Activated CD4-positive, alpha-beta T cell treated with anti-CD3 and anti-CD28 coated beads, Interleukin-10, Interleukin-2, amounts not matched to agents 100 ng/mL and 50 ng/mL, durations not matched to agents 16 hours and 8 hours (primary cell): ENCODE measurements around the gene ACOX1.
"Not testable (repeated sequence)": the region's sequence is repeated elsewhere in the genome, so short reads cannot be mapped to it uniquely, and the experiment has no call there.

ENCODE experiments used
- DNase-seq: peaks from one replicate; pipeline ENCODE4 v3.0.0-alpha.2; 2020

Gene ACOX1

DNA sequence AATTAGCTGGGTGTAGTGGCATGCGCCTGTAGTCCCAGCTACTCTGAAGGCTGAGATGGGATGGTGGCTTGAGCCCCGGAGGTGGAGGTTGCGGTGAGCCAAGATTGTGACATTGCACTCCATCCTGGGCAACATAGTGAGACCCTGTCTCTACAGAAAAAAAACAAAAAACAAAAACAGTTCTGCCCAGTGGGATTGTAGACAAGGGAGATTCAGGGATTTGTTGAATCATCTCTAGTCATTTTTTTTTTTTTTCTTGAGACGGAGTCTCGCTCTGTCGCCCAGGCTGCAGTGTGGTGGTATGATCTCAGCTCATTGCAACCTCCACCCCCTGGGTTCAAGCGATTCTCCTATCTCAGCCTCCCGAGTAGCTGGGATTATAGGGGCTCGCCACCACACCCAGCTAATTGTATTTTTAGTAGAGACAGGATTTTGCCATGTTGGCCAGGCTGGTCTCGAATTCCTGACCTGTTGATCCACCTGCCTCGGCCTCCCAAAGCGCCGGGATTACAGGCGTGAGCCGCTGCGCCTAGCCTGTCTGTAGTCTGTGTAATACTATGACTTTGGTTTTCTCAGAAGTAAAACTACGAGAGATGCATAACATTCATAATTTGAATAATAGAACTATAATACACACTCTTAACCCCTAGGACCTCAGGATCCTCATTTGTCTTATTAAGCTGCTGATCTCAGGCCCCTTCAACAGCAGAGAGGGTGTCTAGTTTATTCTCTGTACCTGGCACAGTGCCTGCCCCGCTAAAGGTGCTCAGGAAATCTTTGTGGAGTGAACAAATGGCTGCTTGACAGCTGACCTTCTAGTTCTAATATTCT, 1.4 kb upstream of the ACOX1 start:
- DNase-seq, result no peak

GRCh38 chr17:75979705-75980187, 780 bp upstream of the ACOX1 start:
- DNase-seq, result no peak

DNA sequence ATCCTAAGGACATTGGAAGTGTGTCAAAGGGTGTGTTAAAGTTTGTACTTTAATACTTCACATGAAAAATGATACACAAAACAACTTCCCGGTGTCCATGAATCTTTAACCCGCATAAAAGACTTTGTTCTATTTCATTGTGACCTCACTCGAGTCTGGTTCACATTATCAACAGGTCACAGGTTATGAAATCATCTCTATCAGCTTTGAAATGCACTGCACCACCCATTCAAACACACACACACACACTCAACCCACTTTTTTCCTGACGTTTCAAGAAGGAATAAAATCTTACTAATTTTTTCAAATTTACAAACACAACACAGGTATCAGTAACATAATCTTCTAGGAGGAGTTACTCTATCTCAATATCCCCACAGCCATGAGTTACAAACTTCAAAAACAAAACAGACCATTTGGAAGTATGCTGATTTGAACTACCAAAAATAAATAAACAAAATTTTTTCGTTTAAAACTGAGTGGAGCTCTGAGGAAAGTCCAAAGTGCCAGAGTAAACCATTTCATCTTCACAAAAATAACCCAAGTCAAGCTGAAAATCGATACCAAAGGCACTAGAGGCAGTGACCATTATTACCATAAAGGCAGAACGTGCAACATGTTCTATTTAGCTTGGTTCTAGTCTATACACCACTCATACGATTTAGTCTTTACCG, 2.7 kb downstream of the ACOX1 start:
- no peak for DNase-seq

- DNase-seq, result no peak
Measured at GRCh38 chr17:75975757-75976174, 3.2 kb downstream of the ACOX1 start.

DNA sequence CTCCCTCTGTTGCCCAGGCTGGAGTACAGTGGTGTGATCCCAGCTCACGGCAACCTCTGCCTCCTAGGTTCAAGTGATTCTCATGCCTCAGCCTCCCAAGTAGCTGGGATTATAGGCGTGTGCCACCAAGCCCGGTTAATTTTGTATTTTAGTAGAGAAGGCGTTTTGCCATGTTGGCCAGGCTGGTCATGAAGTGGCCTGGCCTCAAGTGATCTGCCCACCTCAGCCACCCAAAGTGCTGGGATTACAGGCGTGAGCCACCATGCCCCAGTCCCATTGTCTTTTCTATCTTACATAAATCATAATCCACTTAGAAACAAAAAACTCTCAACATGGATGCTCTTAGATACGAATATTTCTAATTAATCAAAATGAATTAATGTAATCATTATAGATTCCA, 3.8 kb downstream of the ACOX1 start:
- DNase-seq, result not testable (repeated sequence)

GRCh38 chr17:75970626-75971025, 8.3 kb downstream of the ACOX1 start:
- DNase-seq, result no peak

GRCh38 chr17:75970011-75970523, 8.9 kb downstream of the ACOX1 start:
- DNase-seq, result no peak

DNA sequence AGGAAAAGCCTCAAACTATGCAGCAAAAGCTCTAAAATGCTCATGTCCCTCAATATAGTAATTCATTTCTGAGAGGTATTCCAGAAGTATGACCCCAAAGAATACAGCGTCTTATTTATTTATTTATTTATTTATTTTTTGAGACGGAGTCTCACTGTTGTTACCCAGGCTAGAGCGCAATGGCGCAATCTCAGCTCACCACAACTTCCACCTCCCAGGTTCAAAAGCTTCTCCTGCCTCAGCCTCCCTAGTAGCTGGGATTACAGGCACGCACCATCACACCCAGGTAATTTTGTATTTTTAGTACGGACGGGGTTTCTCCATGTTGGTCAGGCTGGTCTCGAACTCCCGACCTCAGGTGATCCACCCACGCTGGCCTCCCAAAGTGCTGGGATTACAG, 9.9 kb downstream of the ACOX1 start:
- not testable (repeated sequence) for DNase-seq

- DNase-seq, result no peak
Measured at GRCh38 chr17:75965468-75965867, 13.5 kb downstream of the ACOX1 start.

DNA sequence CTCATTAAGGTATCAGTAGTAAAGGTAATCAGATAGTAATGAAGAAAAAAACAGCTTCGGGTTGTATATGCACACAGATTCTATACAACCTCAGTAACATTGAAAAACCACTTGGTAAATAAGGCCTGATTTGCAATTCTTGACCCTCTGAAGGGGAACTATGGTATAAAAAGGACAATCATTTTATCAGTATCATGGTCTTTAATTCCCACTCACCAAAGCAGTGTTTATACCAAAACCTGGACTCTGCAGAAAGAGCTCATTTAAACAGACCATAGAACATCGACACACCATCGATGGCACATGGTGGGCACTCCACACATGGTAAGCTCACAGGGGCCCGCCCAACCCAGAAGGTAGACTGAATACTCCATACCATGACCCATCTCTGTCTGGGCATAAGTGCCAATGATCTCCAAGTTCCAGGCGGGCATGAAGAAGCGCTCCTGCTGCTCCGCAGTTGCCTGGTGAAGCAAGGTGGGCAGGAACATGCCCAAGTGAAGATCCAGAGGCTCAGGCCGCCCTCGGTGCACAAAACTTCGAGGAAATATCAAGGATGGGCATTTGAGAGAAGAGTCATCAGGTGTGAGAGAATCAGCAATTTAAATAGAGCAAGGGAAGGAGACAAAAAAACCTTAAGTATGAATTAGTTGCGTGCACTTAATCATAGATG, 19.0 kb downstream of the ACOX1 start:
- DNase-seq, result no peak

GRCh38 chr17:75959051-75959838, 19.7 kb downstream of the ACOX1 start:
- no peak for DNase-seq

DNA sequence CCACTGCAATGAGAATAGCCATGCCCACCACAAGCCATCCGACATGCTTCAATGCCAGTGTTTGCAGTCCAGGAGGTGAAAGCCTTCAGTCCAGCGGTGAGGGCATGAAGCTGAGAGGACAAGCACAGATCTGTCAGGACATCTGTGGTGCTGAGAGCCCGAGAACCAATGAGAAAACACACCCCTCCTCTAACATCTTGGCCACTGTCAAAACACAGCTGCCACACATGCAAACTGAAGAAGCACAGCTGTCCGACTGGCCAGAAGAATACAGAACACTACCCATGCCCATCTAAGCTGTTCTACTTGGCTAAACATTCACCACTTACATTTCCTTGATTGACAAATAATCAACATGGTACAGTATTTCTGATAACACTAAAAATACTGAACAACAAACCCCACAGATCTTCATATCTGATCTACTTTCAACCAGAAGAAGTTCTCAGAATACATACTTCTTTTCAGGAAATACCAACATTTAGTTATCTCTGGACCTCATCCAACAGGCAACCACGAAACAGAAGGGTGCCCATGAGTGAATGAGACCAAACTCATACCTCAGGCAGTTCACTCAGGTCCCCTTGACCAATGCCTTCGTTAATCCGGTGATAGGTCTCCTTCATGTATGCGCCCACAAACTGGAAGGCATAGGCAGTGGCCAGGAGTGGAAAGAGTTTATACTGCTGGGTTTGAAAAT, 28.0 kb downstream of the ACOX1 start:
- peak; percentile 5 for DNase-seq

DNA sequence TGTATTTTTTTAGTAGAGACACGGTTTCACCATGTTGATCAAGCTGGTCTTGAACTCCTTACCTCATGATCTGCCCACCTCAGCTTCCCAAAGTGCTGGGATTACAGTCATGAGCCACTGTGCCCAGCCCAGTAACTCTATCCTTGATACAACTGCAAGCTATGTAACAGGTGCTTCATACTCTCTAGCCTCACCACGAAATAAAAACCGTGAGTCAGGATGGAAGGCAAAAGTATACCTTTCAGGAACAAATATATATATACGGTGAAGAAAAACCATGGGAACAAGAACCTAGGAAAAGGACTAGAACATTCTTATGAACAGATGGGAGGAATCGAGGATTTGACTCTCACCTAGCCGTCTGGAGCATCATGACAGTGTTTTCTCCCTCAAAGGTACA, 28.5 kb downstream of the ACOX1 start:
- no peak for DNase-seq

DNA sequence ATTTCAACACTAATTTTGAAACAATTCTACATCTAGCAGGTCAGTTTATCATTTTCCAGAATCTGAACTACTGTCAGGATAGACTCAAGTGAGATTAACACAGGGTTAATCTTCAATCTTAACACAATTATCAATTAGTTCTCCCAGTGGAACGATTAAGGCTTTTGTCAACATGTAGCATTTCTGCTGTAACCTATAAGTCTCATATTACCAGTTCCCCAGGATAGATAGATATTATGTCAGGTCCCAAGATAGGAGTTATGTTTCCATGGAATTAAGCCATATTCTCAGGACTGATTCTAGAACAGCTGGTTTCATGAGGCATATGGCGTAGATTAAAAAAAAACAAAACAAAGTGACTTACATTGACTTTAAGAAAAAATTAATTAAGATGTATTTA, 33.8 kb downstream of the ACOX1 start:
- no peak for DNase-seq

DNA sequence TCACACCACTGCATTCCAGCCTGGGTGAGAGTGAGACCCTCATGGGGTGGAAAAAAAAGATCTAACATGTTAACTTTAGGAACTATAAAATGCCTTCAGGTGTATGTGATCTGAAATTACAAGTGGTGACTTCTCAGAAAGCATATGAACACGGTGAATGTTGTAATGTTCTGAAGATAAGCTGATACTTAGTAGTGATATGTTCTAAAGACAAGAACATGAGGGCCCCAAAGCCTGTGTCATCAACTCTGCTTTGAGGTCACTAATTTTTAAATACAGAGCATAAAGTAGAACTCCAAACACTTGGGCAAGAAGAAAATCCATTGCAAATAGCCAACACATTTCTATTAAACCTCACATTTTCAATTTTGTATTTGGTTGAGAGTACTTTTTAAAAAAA, 35.5 kb downstream of the ACOX1 start:
- no peak for DNase-seq

DNA sequence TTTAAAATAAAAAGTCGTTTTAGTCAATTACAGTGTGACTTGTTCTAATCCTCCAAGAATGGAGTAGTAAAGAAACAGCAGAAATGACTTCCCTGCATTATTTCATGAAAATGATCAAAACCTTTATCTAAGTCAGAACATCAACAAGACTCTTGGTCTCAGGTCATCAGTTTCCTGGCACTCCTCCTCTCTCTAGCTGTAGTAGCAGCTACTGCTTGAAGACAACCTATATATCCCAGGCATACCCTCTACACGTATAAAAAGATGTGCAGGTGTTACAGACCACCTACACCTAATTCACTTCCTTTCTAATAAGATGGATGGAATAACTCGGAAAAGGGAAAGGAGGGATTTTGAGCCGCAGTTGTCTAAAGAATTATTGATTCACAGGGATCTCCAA, 36.5 kb downstream of the ACOX1 start:
- DNase-seq, result no peak

DNA sequence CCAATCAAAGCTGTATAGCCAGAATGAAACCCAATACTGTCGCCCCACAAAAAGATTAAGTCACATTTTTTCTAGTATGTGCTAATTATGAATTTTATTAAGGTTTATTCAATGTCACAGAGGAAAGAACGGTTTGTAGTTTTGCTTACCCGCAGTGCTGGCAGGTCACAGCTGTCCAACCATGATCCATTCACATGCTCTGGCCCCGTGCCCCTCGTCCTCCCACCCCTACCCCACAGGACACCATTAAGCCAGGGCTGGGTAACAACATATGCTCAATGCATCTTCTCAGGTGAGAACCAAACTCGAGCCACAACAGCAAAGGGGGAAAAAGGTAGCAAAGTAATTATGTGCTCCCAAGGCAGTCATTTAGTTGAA, 37.5 kb downstream of the ACOX1 start:
- no peak for DNase-seq

GRCh38 chr17:75940727-75941441, 38.1 kb downstream of the ACOX1 start, which contains the start of gene FBF1:
Gene FBF1 (minus strand): TSS chr17:75941042. CDS start chr17:75938149, 2,893 bp downstream.
- DNase-seq, result peak; percentile 95

GRCh38 chr17:75937652-75938051, 41.3 kb downstream of the ACOX1 start:
- no peak for DNase-seq

- DNase-seq, result no peak
Measured at GRCh38 chr17:75933808-75934207, 45.2 kb downstream of the ACOX1 start.

DNA sequence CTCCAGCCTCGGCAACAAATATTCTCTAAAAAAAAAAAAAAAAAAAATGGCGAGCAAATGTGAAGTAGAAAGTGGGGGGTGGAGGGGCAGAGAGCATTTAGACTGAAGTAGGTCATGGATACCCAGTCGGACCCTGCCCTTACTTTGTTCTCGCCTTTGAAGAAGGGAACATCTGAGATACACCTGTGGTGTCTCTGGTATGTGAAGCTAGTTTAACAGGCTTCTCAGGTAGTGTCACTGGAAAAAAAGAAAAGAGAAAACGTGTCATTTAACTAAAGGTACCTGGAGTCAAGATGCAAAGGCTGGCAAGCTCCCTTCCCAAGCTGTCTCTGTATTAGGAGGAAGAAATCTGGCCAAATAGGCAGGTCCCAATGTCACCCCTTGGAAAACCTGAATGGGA, 46.1 kb downstream of the ACOX1 start:
- DNase-seq, result no peak
